ENCODE measurements around the gene ARHGAP24.
"Not testable (repeated sequence)": the region's sequence is repeated elsewhere in the genome, so short reads cannot be mapped to it uniquely, and the experiment has no call there.

The ARHGAP24 gene

DNA sequence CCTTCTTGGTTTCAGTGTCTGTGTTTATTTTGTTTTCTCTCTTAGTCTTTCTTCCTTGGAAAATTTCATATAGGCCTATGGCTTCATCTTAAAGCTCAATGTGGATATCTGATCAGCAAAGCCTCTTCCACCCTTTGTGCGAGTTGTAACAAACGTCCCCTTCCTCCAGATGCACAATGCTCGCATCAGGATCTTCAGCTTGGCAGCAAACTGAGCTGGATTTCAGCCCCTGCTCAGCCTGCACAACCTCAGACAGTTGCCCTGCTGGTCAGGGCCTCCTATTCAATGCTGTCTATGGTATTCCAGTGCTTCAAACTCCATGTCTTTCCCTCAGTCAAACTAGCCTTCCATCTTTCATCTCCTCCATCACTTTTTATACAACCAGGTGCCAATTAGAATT lies 309.4 kb downstream of the ARHGAP24 start:
- DNase-seq: no peak

DNA sequence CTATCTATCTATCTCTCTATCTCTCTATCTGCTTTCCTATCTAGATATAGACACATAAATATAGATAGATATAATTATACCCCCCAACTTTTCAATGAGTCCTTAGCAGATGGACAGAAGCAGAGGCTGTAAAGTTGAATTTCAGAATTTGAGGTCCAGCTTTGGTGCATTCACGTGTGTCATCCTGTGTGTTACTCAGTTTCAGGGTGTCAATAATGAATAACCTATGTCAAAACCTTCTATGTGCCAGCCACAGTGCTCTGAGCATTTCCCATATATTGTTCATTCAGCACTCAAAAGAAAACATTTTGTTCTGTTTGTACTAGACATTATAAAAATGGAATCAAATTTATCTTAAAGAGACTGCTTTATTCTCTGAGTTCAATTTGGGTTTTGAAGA lies 310.0 kb downstream of the ARHGAP24 start:
- no peak for DNase-seq

DNA sequence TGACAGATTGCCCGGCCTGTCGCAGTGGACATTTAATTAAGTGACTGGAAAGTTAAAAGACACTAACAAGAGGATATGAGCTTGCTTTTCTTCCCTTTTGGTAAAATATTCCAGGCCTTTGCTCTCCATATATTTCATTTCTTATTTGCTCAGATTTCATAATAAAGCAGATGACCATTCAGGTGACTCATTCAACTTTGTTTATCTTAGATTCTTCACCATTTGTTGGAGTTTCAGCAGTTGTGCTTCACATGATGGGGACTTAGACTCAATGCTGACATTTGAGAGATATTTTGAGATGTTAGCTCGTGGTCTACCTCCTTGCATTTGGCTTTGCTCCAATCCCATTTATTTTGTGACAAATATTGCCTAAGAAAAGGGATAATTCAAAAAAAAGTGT lies 312.2 kb downstream of the ARHGAP24 start:
- DNase-seq: no peak

DNA sequence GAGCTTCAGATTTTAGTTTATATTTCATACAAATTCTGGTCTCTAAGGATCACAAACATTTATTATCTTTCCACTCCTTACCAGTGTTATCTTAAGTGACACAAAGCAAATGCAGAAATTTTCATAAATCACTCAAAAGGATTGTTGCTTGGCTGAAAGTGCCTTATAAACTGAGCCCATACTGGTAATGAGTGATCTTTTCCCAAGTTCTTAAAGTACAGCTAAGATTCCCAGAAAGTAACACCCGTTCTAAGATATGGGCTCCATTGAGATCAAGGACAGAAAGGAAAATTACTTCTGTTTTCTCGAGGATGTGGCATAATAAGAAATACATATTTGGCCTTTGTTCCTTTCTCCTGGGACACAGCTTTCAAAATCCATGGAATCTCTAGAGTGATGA lies 313.7 kb downstream of the ARHGAP24 start:
- no peak for DNase-seq

DNA sequence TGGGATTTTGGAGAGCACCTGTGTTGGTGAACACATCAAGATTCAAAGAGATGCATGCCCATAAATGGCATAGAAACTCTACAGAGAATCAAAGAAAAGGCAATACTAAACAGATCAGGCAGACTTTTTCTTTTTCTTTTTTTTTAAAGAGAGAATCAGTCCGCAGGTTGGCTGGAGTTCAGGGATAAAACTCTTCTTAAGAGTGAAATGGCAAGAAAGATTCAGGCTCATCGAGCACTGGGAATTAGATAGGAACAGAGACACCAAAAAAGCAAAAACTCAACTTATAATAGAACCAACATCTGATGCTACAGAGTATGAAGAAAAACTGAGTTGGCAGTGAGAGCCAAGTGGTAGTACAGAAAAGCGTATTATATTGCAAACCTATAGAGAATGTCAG lies 314.3 kb downstream of the ARHGAP24 start:
- DNase-seq: no peak

DNA sequence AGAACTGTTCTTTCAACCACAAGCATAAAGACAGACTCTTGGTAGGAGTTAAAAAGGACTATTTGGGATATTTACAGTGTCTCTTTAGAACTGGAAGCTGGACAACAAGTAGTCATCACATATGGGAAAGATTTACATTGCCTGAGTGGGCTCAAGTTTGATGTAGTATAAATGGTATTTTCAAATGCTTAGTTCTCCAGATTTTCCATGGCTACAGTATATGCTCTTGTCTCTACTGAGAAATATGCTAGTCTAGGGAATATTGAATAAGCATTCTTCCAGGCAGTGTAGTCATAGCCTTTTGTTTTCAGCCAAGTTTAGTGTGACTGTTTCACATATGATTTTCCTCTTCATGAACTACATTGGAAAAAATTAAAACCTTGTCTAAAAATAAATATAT lies 315.6 kb downstream of the ARHGAP24 start:
- no peak for DNase-seq

DNA sequence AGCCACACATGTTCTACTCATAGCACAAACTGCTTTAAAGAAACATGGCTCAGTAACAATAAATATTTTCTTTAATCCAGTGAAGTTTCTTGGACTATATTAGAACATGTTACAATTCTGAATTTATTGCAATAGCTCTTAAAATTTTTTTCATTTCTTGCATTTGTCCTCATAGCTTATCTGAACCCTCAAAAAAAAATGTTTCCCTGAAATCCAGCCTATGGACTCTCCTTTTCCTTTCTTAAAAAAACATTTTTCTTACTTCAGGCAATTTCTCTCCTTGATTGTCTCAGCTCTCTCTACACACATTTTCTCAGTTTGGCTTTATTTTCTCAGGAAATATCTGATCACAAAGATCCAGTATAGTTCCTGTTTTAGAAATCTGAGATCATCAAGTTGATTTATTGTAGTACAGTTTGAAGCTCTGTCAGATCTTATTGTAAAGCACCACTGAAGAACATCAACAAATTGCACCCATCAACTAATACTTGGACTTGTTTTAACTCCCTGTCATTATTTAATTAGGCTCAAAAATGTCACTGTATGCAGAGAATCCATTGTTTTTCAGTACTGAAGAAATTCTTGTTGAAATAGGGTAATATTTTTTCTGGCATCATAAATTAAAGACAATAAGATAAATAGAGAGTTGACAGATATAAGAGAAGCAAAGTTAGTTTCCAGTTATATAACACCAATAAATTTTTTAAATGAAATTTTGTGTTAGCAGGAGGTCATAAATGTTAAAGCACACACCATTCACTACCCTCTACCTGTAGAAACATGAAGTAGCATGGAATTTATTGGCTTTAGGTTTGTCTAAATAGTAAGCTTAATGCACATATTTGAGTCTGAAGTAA lies 317.7 kb downstream of the ARHGAP24 start:
- DNase-seq: no peak

DNA sequence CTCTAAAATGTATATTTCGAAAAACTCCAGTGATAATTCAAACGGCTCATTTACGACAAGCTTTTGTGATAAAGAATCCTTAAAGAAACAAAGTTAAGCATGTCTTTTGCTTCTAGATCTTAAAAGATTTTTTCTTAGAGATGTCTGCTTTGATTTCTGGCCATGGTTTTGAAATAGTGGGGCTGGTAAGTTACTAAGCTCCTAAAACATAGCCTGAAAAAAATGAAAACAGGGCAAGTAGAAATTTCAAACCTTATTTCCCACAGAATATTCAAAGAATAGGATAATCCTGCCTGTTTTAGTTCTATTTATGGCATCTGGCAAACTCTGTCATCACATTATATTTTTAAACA lies 318.3 kb downstream of the ARHGAP24 start:
- no peak for DNase-seq

DNA sequence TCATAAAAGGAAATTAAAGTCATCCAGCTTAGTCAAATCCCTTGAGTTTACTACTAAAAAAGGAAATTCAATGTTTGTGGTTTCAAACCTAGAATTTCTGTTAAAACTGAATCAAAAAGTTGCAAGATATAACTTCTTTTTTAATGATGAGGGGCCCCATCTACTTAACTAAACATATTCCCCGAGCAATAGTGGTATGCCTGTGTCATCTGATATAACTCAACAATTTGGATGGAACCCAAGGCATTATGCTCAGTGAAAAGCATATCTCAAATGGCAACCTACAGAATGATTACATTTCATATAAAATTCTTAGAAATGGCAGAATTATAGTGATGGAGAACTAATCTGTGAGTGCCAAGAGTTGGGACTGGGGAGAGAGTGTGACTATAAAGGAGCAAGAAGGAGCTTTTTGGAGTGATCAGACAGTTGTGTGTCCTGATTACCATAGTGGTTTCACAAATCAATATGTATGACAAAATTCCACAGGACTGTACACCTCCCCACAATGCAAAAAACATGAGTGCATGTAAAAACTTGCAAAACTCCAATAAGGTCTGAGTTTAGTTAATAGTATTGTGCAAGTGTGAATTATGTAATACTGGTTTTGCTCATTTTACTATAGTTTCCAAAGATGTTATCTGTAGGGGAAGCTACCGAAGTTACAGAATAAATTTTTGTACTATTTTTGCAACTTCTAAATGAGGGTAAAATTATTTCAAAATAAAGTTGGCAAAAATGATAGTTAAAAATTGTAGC lies 323.2 kb downstream of the ARHGAP24 start:
- DNase-seq: no peak

DNA sequence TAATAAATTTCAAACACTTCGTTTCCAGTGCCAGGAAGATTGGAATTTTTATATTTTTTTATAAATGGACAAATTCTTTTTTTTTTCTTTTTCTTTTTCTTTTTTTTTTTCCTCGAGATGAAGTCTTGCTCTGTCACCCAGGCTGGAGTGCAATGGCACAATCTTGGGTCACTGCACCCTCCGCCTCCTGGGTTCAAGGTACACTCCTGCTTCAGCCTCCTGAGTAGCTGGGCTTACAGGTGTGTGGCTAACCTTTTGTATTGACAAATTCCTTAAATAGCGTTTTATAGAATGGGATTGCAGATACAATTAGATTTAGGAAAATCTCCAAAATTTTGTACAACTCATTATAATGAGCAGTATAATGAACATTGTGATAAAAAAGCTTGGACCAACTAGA lies 328.9 kb downstream of the ARHGAP24 start:
- no peak for DNase-seq

DNA sequence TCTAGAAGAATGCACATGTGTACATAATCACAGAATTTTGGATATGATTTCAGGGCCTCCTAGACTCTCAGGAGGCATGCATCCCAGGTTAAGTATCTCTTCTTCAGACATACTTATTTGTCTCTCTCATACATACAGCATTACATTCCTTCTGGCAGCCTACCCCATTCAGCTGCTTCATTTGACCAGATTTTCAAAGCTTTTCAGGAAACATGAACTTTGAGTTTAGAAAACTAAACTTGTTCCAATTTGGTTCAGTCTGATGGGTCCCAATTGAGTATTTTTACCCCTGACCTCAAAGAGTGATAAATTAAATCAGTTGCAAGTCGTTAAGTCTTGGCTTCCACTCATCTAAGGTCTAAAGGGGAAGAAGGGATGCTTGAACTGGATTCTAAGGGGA lies 330.9 kb downstream of the ARHGAP24 start:
- no peak for DNase-seq

DNA sequence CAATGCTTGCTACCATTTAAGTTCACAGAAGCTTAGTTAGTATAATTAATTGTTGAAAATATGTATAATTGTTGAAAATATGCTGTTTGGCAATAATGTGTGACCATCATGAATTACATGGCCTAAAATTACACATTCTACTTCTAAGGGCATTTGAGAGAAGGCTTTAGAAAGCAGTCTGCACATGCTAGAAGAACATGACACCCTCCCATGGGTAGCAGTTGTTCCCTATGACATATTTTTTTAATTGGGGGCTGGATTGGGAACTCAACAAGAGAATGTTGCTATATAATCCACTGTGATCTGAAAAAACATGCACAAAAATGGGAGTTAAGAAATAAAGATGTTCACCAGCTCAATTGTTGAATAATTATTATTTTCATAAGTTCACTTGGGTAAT lies 331.4 kb downstream of the ARHGAP24 start:
- DNase-seq: no peak

DNA sequence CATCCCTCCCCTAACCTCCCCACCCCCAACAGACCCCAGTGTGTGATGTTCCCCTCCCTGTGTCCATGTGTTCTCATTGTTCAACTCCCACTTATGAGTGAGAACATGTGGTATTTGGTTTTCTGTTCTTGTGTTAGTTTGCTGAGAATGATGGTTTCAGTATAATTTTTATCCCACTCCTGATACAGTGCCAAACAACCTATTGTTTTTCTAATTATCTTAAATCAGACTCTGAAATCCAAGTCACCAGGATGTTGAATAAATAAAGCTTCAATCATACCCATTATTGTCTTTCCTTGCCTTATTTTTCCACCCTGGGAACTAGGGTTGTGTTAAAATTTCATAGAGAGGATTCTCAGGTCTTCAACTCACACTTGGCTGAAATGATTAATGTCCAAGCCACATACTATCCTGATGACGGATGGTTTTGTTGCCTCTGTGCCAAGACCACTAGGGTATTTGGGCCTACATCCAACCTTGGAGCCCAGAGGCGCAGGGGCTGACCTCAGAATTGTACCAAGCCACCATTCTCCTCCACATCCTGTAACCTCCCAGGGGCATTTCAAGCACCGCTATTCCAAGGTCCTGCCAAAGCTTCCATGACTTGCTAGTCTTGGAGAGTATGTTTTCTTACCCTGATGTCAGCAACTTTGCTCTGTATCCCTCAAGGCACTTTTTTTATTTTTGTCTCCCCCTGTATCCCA lies 332.4 kb downstream of the ARHGAP24 start:
- DNase-seq: no peak

DNA sequence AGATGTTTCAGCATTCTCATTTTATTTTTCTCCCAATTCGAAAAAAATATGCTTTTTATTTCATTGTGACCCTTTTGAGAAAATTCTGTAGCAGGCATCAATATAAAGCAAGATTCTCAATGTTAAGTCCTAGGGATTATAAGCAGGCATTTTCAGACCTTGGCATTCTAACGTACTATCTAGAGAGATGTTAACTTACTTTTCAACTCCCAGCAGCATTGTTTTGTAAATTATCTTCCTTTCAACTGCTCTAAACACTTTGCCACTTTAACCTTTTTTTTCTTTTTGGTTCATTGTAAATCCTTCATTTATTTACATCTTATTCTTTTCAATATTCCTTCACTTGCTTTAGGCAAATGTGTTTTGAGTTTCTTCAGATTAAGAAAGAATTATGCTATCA lies 333.2 kb downstream of the ARHGAP24 start:
- DNase-seq: no peak

DNA sequence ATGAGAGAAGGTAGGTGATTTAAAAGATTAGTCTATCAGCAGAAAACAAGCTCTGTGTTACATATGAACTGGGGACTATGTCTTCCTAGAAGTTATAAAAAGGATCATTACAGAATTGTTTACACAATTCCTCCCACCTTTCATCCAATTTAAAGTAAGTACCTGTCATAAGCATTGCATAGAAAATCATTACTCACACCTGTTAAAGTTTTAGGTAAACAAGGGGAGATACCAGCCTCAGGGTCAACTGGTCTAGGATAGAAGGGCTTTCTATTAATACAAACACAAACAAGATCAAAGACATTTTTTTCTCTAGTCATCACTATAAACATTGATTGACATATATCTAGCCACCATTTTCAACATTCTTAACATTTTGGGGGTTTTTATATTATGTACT lies 333.9 kb downstream of the ARHGAP24 start:
- DNase-seq: no peak

DNA sequence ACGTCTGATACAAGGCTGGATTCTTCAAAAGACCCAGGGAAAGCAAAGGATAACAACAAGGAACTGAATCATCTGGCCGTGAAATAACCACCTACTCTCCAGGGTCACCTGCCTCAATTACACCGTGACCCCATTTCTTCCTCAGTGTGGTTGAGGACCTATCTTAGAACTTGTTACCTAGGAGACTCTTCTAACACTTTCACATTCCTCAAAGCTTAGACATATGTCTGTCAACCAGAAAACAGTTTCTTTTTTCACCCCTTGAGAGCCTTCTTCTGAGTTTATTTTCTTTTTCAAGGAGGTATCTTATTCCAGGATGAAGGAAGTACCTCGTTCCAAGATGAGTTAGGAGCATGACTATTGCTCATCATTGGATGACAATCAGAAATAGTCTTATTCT lies 337.8 kb downstream of the ARHGAP24 start:
- DNase-seq: no peak

DNA sequence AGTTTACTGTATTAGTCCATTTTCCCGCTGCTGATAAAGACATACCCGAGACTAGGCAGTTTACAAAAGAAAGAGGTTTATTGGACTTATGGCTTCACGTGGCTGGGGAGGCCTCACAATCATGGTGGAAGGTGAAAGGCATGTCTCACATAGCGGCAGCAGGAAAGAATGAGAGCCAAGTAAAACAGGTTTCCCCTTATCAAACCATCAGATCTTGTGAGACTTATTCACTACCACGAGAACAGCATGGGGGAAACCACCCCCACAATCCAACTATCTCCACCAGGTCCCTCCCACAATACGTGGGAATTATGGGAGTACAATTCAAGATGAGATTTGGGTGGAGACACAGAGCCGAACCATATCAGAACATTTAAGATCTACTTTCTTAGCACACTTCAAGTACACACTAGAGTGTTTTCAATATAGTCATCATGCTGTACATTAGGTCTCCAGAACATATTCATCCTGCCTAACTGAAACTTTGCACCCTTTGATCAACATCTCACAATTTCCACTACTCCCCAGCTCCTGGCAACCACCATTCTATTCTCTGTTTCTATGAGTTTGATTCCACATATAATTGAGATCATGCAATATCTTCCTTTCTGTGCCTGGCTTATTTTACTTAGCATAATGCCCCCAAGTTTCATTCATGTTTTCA lies 341.0 kb downstream of the ARHGAP24 start:
- no peak for DNase-seq

DNA sequence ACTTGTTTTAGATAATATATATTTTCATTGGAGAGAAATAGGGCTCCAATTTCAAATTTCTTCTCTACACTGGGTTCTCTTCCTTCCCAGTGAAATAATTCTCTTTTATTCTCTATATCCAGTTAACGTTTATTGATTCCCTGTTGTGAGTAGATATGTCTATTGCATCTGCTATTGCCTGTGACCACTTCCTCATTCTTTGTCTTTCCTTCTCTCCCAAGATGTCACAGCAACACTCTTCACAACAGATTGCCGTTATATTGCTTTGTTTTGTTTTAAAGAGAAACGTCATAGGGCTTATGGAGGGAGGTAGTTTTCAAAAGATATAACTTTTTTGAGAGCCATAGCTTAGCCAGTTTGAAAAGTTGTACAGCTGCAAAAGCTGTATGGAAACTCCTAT lies 343.8 kb downstream of the ARHGAP24 start:
- no peak for DNase-seq

DNA sequence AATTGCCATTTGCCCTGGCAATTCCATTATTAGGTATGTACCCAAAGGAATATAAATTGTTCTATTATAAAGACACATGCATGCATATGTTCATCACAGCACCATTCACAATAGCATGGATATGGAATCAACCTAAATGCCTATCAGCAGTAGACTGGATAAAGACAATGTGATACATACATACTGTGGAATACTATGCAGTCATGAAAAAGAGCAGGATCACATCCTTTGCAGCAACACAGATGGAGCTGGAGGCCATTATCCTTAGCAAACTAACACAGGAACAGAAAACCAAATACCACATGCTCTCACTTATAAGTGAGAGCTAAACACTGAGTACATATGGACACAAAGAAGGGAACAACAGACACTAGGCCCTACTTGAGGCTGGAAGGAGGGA lies 345.2 kb downstream of the ARHGAP24 start:
- not testable (repeated sequence) for DNase-seq

DNA sequence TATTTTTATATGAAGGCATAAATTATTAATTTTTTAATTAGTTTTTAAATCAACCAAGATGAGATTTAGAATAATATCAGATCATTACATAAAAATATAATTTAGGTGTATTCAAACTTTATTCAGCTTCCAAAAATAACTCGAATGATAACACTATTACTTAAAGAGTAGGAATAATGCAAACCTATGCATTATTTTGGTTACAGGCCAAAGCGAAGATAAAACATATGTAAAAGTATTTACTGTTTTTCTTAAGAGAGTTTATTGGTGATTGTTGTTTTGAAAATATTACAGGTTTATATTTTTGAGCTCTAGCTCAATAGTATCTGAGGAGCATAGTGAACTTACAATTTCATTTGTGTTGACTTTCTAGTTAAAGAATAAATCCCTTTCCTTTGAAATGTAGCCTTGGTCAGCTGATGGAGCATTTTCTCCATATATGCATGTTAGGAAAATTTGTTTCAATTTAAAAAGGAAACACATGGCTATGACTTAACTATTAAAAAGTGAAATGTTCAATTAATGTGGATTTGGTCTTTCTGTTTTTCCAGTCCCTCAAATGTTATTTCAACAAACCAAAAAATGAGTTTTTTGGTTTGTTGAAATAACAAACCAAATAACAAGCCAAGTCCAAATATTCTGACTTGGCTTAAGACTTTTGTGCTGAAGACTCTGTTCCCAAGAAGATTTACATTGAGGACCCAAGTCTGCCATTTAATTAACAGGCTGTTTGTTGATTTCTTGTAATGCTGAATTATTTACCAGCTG lies 346.9 kb downstream of the ARHGAP24 start:
- DNase-seq: no peak

DNA sequence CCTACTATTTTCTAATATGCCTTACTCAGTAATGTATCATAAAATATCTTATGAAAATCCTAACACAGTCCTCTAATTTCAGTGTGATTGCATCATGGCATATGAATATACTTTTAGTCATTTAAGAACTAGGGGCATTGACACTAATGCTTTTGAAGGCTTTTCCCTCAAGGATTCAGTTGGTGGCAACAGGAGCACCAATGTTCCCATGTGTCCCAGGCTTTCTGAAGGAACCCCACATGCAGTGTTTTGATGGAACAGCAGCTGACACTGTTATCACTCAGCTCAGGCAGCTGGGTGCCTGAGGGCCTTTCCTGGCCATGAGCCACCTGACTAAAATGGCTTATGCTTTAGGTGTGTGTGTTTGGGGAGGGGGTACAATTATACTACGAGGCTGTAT lies 348.3 kb downstream of the ARHGAP24 start:
- no peak for DNase-seq

DNA sequence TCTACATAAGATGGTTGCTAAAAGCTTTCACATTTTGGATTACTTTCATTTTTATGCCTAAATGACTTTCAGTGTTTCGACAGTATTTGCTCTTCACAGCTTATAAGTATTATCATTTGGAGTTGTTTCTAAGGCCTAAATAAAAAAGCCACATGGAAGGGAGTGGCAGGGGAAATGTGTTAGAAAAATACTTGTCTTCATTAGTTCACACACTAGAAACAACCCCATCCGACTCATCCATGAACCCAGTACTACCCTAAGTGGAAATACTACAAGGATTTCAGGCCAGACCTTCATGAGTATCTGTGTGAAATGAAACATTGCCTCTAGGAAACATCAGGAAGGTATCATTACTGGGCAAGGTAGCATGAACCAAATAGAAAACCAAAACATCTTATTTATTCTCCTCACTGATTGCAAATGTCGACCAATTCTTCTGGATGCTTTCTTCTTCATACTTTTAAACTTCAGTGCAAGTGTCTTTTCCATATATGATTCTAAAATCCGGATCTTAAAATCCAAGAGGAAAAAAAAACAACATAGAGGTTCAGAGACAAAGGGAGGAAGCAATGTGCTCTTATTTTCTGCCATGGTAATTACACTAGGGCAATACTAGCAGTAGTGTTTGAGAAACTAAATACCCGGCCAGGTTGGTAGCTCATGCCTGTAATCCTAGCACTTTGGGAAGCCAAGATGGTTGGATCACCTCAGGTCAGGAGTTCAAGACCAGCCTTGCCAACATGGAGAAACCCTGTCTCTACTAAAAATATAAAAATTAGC lies 349.4 kb downstream of the ARHGAP24 start:
- DNase-seq: no peak
